DND-41 (cell line): ENCODE measurements around the gene BTN2A1.

Source experiments
- EZH2 ChIP-seq: IDR thresholded peaks from 3 replicates; pipeline ENCODE4 v1.6.1; 2012; ENCODE audit warnings: borderline replicate concordance, low read depth, mild to moderate bottlenecking, moderate library complexity, low read length, inconsistent platforms; ENCODE audit not compliant: severe bottlenecking
- TF ChIP-seq, protein P1 (sequence below): IDR thresholded peaks from 2 replicates; pipeline ENCODE4 v1.5.1; 2012; ENCODE audit warnings: borderline replicate concordance, low read length, moderate library complexity, mild to moderate bottlenecking; ENCODE audit not compliant: poor library complexity, severe bottlenecking; ENCODE audit errors: extremely low read depth

DNA sequence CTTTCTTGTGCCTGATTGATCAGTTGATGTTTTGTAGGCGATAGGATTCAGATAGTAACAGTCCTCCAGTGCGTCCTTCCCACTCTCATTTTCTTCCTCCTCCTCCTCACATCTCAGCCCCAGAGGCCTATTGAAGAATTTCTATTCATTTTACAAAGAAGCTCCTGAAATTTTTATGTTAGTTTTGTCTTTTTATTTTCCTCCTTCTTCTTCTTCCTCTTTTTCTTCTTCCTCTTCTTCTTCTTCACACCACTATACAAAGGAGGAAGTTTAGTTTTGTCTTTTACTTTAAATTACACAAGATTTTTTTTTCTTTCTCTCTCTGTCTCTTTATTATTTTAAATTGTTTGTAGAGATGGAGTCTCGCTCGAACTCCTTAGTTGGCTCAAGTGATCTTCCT, 19.1 kb downstream of the BTN2A1 start:
- TF ChIP-seq, protein P1, sequence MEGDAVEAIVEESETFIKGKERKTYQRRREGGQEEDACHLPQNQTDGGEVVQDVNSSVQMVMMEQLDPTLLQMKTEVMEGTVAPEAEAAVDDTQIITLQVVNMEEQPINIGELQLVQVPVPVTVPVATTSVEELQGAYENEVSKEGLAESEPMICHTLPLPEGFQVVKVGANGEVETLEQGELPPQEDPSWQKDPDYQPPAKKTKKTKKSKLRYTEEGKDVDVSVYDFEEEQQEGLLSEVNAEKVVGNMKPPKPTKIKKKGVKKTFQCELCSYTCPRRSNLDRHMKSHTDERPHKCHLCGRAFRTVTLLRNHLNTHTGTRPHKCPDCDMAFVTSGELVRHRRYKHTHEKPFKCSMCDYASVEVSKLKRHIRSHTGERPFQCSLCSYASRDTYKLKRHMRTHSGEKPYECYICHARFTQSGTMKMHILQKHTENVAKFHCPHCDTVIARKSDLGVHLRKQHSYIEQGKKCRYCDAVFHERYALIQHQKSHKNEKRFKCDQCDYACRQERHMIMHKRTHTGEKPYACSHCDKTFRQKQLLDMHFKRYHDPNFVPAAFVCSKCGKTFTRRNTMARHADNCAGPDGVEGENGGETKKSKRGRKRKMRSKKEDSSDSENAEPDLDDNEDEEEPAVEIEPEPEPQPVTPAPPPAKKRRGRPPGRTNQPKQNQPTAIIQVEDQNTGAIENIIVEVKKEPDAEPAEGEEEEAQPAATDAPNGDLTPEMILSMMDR, result no peak
- TF ChIP-seq EZH2, result no peak
